Natural killer cell treated with Interleukin-12 subunit alpha and Interleukin-12 subunit beta and Interleukin-15 and Interleukin-18, amount 100 ng/mL, for 72 hours (primary cell): Measurements from ENCODE around the gene SLC35D1. TPM values are rescaled to one million over a fixed set of nuclear protein-coding genes. Genes with fewer than 3 reads are reported as not detected.
A peak's percentile ranks its signal among the peaks of the same experiment; 100 is the strongest.
"Not testable (repeated sequence)": the region's sequence is repeated elsewhere in the genome, so short reads cannot be mapped to it uniquely, and the experiment has no call there.

Experiments used
- ATAC-seq, 2 donors: fragments of 150-1000 bp; cut with Tn5 transposase in 1 of 2; sonication (Bioruptor Pico), chemical (Tn5 transposase) in 1 of 2; 2 replicates each; pipeline ENCODE4 v1.10.0; 2021
- DNase-seq: peaks from one replicate; pipeline ENCODE4 v3.0.0; 2022; ENCODE audit warnings: low spot score
- H3K27ac Mint-ChIP-seq, 2 donors: 1 replicate in 1 of 2; 2 replicates in 1 of 2; pipeline ENCODE4 v1.8.0; 2022; ENCODE audit warnings: mixed read lengths in 2 of 2, mild to moderate bottlenecking in 1 of 2, moderate library complexity in 1 of 2
- H3K27me3 Mint-ChIP-seq, 2 donors: 1 replicate in 1 of 2; 2 replicates in 1 of 2; pipeline ENCODE4 v1.8.0; 2022; ENCODE audit warnings: mixed read lengths in 2 of 2
- H3K36me3 Mint-ChIP-seq: one replicate; pipeline ENCODE4 v1.8.0; 2022; ENCODE audit warnings: mixed read lengths
- H3K4me1 Mint-ChIP-seq, 2 donors: 1 replicate in 1 of 2; 2 replicates in 1 of 2; pipeline ENCODE4 v1.8.0; 2022; ENCODE audit warnings: low read depth in 2 of 2, mixed read lengths in 2 of 2, mild to moderate bottlenecking in 1 of 2
- H3K4me3 Mint-ChIP-seq: one replicate; pipeline ENCODE4 v1.8.0; 2022; ENCODE audit warnings: mixed read lengths
- H3K9me3 Mint-ChIP-seq: 2 replicates; pipeline ENCODE4 v1.8.0; 2022; ENCODE audit warnings: mixed read lengths
- total RNA-seq, 2 donors: library from RNA; stranded (reverse); gene quantifications; one replicate each; pipeline ENCODE4 v1.2.3, GENCODE V29; 2022

SLC35D1 gene
- total RNA-seq, 2 donors from 2014 or later = 26.6 to 28.2 TPM

GRCh38 chr1:66998972-66999371 lies 55.0 kb downstream of the SLC35D1 start:
- Mint-ChIP-seq H3K27me3 (no peaks in the 10 kb centered on the region), H3K4me1 (peaks cover 13 to 18% of the 10 kb centered on the region in 2 donors), H3K36me3 (peaks cover 16% of the 10 kb centered on the region), H3K9me3 (no peaks in the 10 kb centered on the region), H3K27ac (peak overlapping the region in 1 of 2 donors; percentile 28), H3K4me3 (no peak overlapping the region)
- no peak for ATAC-seq
- no peak for DNase-seq

- Mint-ChIP-seq H3K27me3 (no peaks in the 10 kb centered on the region), H3K4me3 (no peak overlapping the region), H3K4me1 (peaks cover 10 to 12% of the 10 kb centered on the region in 2 donors), H3K36me3 (peaks cover 5% of the 10 kb centered on the region), H3K27ac (peak overlapping the region in 1 of 2 donors; percentile 68), H3K9me3 (no peaks in the 10 kb centered on the region)
- no peak for DNase-seq
- ATAC-seq = peak in 1 of 2 donors; percentile 46
These were observed 57.8 kb downstream of the SLC35D1 start for GRCh38 chr1:66996018-66996682.

GRCh38 chr1:66993076-66993475 lies 60.9 kb downstream of the SLC35D1 start:
- Mint-ChIP-seq H3K9me3 (no peaks in the 10 kb centered on the region), H3K36me3 (peaks cover 10% of the 10 kb centered on the region), H3K27ac (no peak overlapping the region), H3K27me3 (no peaks in the 10 kb centered on the region), H3K4me3 (no peak overlapping the region), H3K4me1 (peaks cover 4 to 10% of the 10 kb centered on the region in 2 donors)
- no peak for ATAC-seq
- DNase-seq = no peak

GRCh38 chr1:66985835-66986234 lies 68.1 kb downstream of the SLC35D1 start:
- H3K9me3 Mint-ChIP-seq = no peaks in the 10 kb centered on the region
- peaks cover 13 to 27% of the 10 kb centered on the region in 2 donors for H3K4me1 Mint-ChIP-seq
- peaks cover 23% of the 10 kb centered on the region for H3K36me3 Mint-ChIP-seq
- no peak for DNase-seq
- no peak overlapping the region for H3K4me3 Mint-ChIP-seq
- no peak overlapping the region for H3K27ac Mint-ChIP-seq
- no peak for ATAC-seq
- no peaks in the 10 kb centered on the region for H3K27me3 Mint-ChIP-seq

- H3K4me3 Mint-ChIP-seq = no peak overlapping the region
- H3K9me3 Mint-ChIP-seq = no peaks in the 10 kb centered on the region
These were observed 69.5 kb downstream of the SLC35D1 start for GRCh38 chr1:66984491-66984890.

GRCh38 chr1:66982561-66983260 lies 71.2 kb downstream of the SLC35D1 start:
- no peak for ATAC-seq
- no peaks in the 10 kb centered on the region for H3K27me3 Mint-ChIP-seq
- peak overlapping the region; percentile 37 to 79 for H3K27ac Mint-ChIP-seq
- H3K4me3 Mint-ChIP-seq = no peak overlapping the region
- no peak for DNase-seq
- peaks cover 15 to 23% of the 10 kb centered on the region in 2 donors for H3K4me1 Mint-ChIP-seq
- H3K36me3 Mint-ChIP-seq = peaks cover 26% of the 10 kb centered on the region
- H3K9me3 Mint-ChIP-seq = no peaks in the 10 kb centered on the region

More at GRCh38 chr1:66984491-66984890, 69.5 kb downstream of the SLC35D1 start:
- Mint-ChIP-seq H3K4me1 (peaks cover 12 to 27% of the 10 kb centered on the region in 2 donors), H3K36me3 (peaks cover 29% of the 10 kb centered on the region), H3K27ac (peak overlapping the region; percentile 54 to 56), H3K27me3 (no peaks in the 10 kb centered on the region)
- no peak for DNase-seq
- ATAC-seq = no peak

GRCh38 chr1:66981679-66982078 lies 72.3 kb downstream of the SLC35D1 start:
- ATAC-seq = peak in 1 of 2 donors; percentile 54
- Mint-ChIP-seq H3K4me3 (peak overlapping the region; percentile 62), H3K36me3 (peaks cover 30% of the 10 kb centered on the region), H3K27me3 (no peaks in the 10 kb centered on the region), H3K9me3 (no peaks in the 10 kb centered on the region), H3K27ac (peak overlapping the region; percentile 37 to 79), H3K4me1 (peaks cover 15 to 22% of the 10 kb centered on the region in 2 donors)
- no peak for DNase-seq

GRCh38 chr1:66980745-66981367 lies 73.1 kb downstream of the SLC35D1 start:
- Mint-ChIP-seq H3K9me3 (no peaks in the 10 kb centered on the region), H3K4me1 (peaks cover 15 to 22% of the 10 kb centered on the region in 2 donors), H3K36me3 (peaks cover 30% of the 10 kb centered on the region), H3K27me3 (no peaks in the 10 kb centered on the region), H3K4me3 (peak overlapping the region; percentile 62), H3K27ac (peak overlapping the region; percentile 37 to 79)
- no peak for DNase-seq
- no peak for ATAC-seq

- H3K36me3 Mint-ChIP-seq = peaks cover 35% of the 10 kb centered on the region
- peaks cover 15 to 22% of the 10 kb centered on the region in 2 donors for H3K4me1 Mint-ChIP-seq
- not testable (repeated sequence) for DNase-seq, H3K27ac Mint-ChIP-seq, H3K9me3 Mint-ChIP-seq, H3K4me3 Mint-ChIP-seq, H3K27me3 Mint-ChIP-seq, ATAC-seq
These were observed 74.3 kb downstream of the SLC35D1 start for GRCh38 chr1:66979621-66980020.

- Mint-ChIP-seq H3K4me3 (no peak overlapping the region), H3K27me3 (no peaks in the 10 kb centered on the region), H3K36me3 (peaks cover 30% of the 10 kb centered on the region), H3K9me3 (no peaks in the 10 kb centered on the region), H3K27ac (no peak overlapping the region), H3K4me1 (peaks cover 11 to 13% of the 10 kb centered on the region in 2 donors)
- ATAC-seq = no peak
- DNase-seq = no peak
These were observed 75.7 kb downstream of the SLC35D1 start for GRCh38 chr1:66978201-66978600.

- Mint-ChIP-seq H3K4me3 (no peak overlapping the region), H3K27ac (no peak overlapping the region), H3K36me3 (peaks cover 42% of the 10 kb centered on the region), H3K4me1 (peaks cover 16 to 28% of the 10 kb centered on the region in 2 donors), H3K9me3 (no peaks in the 10 kb centered on the region), H3K27me3 (no peaks in the 10 kb centered on the region)
- no peak for DNase-seq
- no peak for ATAC-seq
These were observed 85.4 kb downstream of the SLC35D1 start for GRCh38 chr1:66968574-66968973.

GRCh38 chr1:66966188-66966873 lies 87.6 kb downstream of the SLC35D1 start:
- DNase-seq, H3K9me3 Mint-ChIP-seq, ATAC-seq, H3K27me3 Mint-ChIP-seq, H3K4me3 Mint-ChIP-seq: not testable (repeated sequence)
- peaks cover 22 to 24% of the 10 kb centered on the region in 2 donors for H3K4me1 Mint-ChIP-seq
- peaks cover 41% of the 10 kb centered on the region for H3K36me3 Mint-ChIP-seq
- peak overlapping the region in 1 of 2 donors; percentile 51 for H3K27ac Mint-ChIP-seq

GRCh38 chr1:66957938-66958337 lies 96.0 kb downstream of the SLC35D1 start:
- peaks cover 22 to 32% of the 10 kb centered on the region in 2 donors for H3K4me1 Mint-ChIP-seq
- no peaks in the 10 kb centered on the region for H3K27me3 Mint-ChIP-seq
- H3K36me3 Mint-ChIP-seq = peaks cover 27% of the 10 kb centered on the region
- peak overlapping the region in 1 of 2 donors; percentile 24 for H3K27ac Mint-ChIP-seq
- DNase-seq (no peak), ATAC-seq (no peak)
- H3K9me3 Mint-ChIP-seq = no peaks in the 10 kb centered on the region
- no peak overlapping the region for H3K4me3 Mint-ChIP-seq
